Measurements from ENCODE around the gene SVIL. TPM values are rescaled to one million over a fixed set of nuclear protein-coding genes. Genes with fewer than 3 reads are reported as not detected.
"Not testable (repeated sequence)": the region's sequence is repeated elsewhere in the genome, so short reads cannot be mapped to it uniquely, and the experiment has no call there.

The SVIL gene
- polyA plus RNA-seq, 1 experiment: 5.7 TPM

- no peak for TF ChIP-seq CTCF (IDR thresholded peaks at IDR 0.05; ENCODE audit: insufficient read depth, low read depth, low read length)
- CTCF ChIA-PET: interaction anchor here (0.6 to 1.4 kb wide), 3 partner anchors 15 to 1080 kb away, joined by 3 to 4 read pairs (median 3); no protein-coding TSS in a partner anchor
- Histone ChIP-seq H3K36me3 (ENCODE audit: control insufficient read depth, insufficient read depth, low read length) (no peaks in the 10 kb centered on the region), H3K27me3 (ENCODE audit: control insufficient read depth, insufficient read depth, low read length) (peaks cover 9% of the 10 kb centered on the region), H3K4me3 (ENCODE audit: low read depth, low read length) (no peak overlapping the region)
- POLR2A ChIA-PET: no interaction called here
- DNase-seq (ENCODE audit: low read depth): no peak
These were observed 16.9 kb downstream of the SVIL start for GRCh38 chr10:29617880-29618340.

DNA sequence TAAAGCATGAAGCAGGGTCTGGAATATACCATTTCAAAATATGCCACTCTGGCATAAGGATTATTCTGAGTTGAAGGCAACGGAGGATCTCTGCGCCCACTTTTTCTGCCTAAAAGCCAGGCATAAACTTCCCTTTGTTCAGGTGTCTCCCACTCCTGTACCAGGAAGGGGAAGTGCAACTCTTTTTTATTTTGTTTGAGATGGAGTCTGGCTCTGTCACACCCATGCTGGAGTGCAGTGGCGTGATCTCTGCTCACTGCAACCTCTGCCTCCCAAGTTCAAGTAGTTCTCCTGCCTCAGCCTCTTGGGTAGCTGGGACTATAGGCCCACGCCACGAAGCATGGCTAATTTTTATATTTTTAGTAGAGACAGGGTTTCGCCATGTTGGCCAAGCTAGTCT is 18.2 kb downstream of the SVIL start:
- POLR2A ChIA-PET: no interaction called here
- H3K36me3 ChIP-seq (ENCODE audit: control insufficient read depth, insufficient read depth, low read length): no peaks in the 10 kb centered on the region
- DNase-seq (ENCODE audit: low read depth): no peak
- peaks cover 9% of the 10 kb centered on the region for H3K27me3 ChIP-seq (ENCODE audit: control insufficient read depth, insufficient read depth, low read length)
- no peak for TF ChIP-seq CTCF (IDR thresholded peaks at IDR 0.05; ENCODE audit: insufficient read depth, low read depth, low read length)
- CTCF ChIA-PET: interaction anchor here (0.6 to 1.4 kb wide), 2 partner anchors 14 to 48 kb away, joined by 3 to 4 read pairs; no protein-coding TSS in a partner anchor
- H3K4me3 ChIP-seq (ENCODE audit: low read depth, low read length): no peak overlapping the region

DNA sequence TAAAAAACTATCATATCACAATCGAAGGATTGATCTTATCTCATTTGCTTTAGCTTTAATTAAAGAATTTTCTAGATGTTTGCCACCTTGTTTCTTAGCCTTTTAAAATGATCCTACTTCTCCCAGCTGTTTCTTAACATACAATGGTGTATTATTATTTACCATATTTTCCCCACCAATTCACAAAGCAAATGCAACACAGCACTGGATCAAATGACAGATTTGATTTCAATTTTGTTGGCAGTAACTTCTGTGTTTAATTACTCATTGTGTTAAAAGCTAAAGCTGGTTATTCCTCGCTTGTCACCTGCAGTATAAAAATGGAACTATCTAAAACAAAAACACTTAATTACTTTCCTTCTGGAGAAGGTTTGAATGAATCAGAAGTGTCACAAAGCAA is 19.6 kb downstream of the SVIL start:
- DNase-seq (ENCODE audit: low read depth): no peak
- Histone ChIP-seq H3K4me3 (ENCODE audit: low read depth, low read length) (no peak overlapping the region), H3K36me3 (ENCODE audit: control insufficient read depth, insufficient read depth, low read length) (no peaks in the 10 kb centered on the region), H3K27me3 (ENCODE audit: control insufficient read depth, insufficient read depth, low read length) (peaks cover 10% of the 10 kb centered on the region)
- CTCF ChIA-PET: interaction anchor here (0.5 to 1.6 kb wide), 3 partner anchors 24 to 890 kb away, joined by 3 to 5 read pairs (median 3); no protein-coding TSS in a partner anchor
- POLR2A ChIA-PET: no interaction called here
- TF ChIP-seq CTCF (IDR thresholded peaks at IDR 0.05; ENCODE audit: insufficient read depth, low read depth, low read length): no peak

DNA sequence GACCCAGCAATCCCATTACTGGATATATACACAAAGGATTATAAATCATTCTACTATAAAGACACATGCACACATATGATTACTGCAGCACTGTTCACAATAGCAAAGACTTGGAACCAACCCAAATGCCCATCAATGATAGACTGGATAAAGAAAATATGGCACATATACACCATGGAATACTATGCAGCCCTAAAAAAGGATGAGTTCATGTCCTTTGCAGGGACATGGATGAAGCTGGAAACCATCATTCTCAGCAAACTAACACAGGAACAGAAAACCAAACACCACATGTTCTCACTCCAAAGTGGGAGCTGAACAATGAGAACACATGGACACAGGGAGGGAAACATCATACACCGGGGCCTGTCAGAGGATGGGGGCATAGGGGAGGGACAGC is 20.5 kb downstream of the SVIL start:
- H3K36me3 ChIP-seq (ENCODE audit: control insufficient read depth, insufficient read depth, low read length); DNase-seq (ENCODE audit: low read depth); POLR2A ChIA-PET; H3K4me3 ChIP-seq (ENCODE audit: low read depth, low read length): not testable (repeated sequence)
- H3K27me3 ChIP-seq (ENCODE audit: control insufficient read depth, insufficient read depth, low read length): peaks cover 11% of the 10 kb centered on the region
- CTCF ChIA-PET: interaction anchor here (1.6 kb wide), 1 partner anchor 23 kb away, joined by 5 read pairs; no protein-coding TSS in a partner anchor

- no peak overlapping the region for H3K4me3 ChIP-seq (ENCODE audit: low read depth, low read length)
- DNase-seq (ENCODE audit: low read depth): no peak
- no peaks in the 10 kb centered on the region for H3K36me3 ChIP-seq (ENCODE audit: control insufficient read depth, insufficient read depth, low read length)
- no peak for TF ChIP-seq CTCF (IDR thresholded peaks at IDR 0.05; ENCODE audit: insufficient read depth, low read depth, low read length)
- ChIA-PET CTCF (interaction anchor here (1.6 kb wide), 1 partner anchor 22 kb away, joined by 5 read pairs; no protein-coding TSS in a partner anchor), POLR2A (no interaction called here)
- H3K27me3 ChIP-seq (ENCODE audit: control insufficient read depth, insufficient read depth, low read length): peaks cover 11% of the 10 kb centered on the region
These were observed 21.0 kb downstream of the SVIL start for GRCh38 chr10:29613791-29614190.

DNA sequence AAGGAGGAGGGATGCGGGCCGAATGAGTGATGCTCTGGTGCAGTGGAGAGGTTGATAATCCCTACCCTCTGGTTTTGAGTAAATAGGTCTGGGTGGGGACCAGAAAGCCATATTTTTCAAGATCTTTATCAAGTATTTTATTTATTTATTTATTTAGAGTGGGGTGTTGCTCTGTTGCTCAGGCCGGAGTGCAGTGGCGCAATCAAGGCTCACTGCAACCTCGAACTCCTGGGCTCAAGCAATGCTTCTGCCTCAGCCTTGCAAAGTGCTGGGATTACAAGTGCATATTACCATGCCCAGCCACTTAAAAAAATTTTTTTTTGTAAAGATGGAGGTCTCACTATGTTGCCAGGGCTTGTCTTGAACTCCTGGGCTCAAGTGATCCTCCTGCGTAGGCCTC is 21.6 kb downstream of the SVIL start:
- ChIA-PET CTCF (no interaction called here), POLR2A (no interaction called here)
- Histone ChIP-seq H3K36me3 (ENCODE audit: control insufficient read depth, insufficient read depth, low read length) (no peaks in the 10 kb centered on the region), H3K27me3 (ENCODE audit: control insufficient read depth, insufficient read depth, low read length) (peaks cover 5% of the 10 kb centered on the region), H3K4me3 (ENCODE audit: low read depth, low read length) (no peak overlapping the region)
- no peak for DNase-seq (ENCODE audit: low read depth)
- no peak for TF ChIP-seq CTCF (IDR thresholded peaks at IDR 0.05; ENCODE audit: insufficient read depth, low read depth, low read length)

Data from BJ (cell line).